Right lobe of liver (tissue), 4 donors: ENCODE results near the gene LCE2A.

Source experiments
- POLR2A ChIP-seq: fragments of 450-650 bp; IDR thresholded peaks from one replicate; pipeline ENCODE4 v1.6.1; 2017; ENCODE audit warnings: antibody characterized with exemption, mild to moderate bottlenecking
- TF ChIP-seq, protein P1 (sequence below), 4 donors: fragments of 200-600 bp in 3 of 4; fragments of 450-650 bp in 1 of 4; IDR thresholded peaks; one replicate each; pipeline versions ENCODE4 v1.5.1 to v1.8.0; 2016 to 2022; ENCODE audit warnings: antibody characterized with exemption in 4 of 4, mild to moderate bottlenecking in 2 of 4
- donor health status: DM: no; HTN: no; CAD: no.
- donor health status: DM: no; HTN: no; CAD: no.
- donor health status: DM: no; HTN: yes; CAD: no.

DNA sequence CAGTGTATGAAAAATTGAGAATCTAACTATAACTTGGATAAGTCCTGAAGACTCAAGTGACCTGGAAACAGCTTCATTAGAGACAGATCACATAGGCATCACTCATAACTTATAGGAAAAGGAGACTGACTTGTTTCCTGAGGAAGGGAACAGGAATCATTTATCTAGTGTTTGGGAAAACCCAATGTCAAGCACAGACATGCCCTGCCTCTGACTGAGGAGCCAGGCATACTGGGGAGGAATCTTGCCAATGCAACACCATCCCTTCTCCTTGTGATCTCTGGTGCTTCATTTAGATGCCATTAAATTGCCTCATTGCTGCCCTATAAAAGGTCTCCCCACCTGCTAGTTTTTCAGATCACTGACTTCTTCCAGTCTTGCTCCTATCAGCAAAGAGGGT is 20.1 kb downstream of the LCE2A start:
- TF ChIP-seq, protein P1, sequence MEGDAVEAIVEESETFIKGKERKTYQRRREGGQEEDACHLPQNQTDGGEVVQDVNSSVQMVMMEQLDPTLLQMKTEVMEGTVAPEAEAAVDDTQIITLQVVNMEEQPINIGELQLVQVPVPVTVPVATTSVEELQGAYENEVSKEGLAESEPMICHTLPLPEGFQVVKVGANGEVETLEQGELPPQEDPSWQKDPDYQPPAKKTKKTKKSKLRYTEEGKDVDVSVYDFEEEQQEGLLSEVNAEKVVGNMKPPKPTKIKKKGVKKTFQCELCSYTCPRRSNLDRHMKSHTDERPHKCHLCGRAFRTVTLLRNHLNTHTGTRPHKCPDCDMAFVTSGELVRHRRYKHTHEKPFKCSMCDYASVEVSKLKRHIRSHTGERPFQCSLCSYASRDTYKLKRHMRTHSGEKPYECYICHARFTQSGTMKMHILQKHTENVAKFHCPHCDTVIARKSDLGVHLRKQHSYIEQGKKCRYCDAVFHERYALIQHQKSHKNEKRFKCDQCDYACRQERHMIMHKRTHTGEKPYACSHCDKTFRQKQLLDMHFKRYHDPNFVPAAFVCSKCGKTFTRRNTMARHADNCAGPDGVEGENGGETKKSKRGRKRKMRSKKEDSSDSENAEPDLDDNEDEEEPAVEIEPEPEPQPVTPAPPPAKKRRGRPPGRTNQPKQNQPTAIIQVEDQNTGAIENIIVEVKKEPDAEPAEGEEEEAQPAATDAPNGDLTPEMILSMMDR (IDR thresholded peaks at IDR 0.05) = no peak
- no peak for TF ChIP-seq POLR2A
